ENCODE results near the gene KRTAP1-1.
"Not testable (repeated sequence)": the region's sequence is repeated elsewhere in the genome, so short reads cannot be mapped to it uniquely, and the experiment has no call there.

KRTAP1-1 gene

DNA sequence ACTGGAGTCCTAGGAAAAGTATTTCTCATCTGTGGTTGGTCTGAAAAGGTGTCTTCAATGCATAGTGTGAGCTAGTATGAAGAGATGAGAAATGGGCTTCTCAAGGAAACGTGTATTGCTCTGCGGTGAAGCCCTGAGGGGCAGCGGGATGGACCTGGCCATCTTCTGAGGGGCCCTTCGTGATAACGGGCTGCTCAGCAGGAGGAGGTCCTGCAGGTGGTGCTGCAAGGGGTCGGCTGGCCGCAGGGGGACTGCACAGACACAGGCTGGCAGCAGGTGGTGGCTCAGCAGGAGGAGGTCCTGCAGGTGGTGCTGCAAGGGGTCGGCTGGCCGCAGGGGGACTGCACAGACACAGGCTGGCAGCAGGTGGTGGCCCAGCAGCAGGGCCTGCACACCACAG lies 13.3 kb upstream of the KRTAP1-1 start:
- not testable (repeated sequence) for DNase-seq

GRCh38 chr17:41054025-41054424 lies 12.8 kb upstream of the KRTAP1-1 start:
- no peak for DNase-seq

DNA sequence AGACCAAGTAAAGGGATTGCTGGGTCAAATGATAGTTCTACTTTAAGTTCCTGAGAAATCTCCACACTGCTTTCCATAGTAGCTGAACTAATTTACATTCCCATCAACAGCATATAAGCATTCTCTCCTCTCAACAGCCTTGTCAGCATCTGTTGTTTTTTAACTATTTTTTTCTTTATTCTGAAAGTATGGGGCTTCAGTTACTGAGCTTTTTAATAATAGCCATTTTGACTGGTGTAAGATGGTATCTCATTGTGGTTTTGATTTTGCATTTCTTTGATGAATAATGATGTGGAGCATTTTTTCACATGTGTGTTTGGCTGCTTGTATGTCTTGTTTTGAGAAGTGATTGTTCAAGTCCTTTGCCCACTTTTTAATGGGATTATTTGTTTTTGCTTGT lies 11.3 kb upstream of the KRTAP1-1 start:
- DNase-seq = no peak

DNA sequence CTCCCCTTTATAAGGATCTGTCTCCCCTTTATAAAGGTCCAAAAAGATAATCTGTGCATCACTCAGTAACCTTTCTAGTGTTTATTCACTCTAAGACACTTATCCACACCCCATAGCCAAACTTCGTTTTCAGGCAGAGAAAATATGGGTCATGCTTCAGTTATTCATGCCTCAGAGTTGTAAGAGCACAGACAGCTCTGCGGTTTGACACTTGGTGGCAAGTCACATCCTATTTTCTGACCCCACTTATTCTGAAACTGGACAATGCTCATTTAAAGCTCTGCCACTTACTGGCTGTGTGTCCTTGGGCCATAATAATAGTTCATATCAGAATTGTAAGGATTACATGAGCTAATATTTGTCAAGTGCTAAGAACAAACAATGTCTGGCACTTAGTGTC lies 7.9 kb upstream of the KRTAP1-1 start:
- DNase-seq = no peak

- DNase-seq = no peak
Observed at GRCh38 chr17:41048441-41048840, 7.2 kb upstream of the KRTAP1-1 start.

DNA sequence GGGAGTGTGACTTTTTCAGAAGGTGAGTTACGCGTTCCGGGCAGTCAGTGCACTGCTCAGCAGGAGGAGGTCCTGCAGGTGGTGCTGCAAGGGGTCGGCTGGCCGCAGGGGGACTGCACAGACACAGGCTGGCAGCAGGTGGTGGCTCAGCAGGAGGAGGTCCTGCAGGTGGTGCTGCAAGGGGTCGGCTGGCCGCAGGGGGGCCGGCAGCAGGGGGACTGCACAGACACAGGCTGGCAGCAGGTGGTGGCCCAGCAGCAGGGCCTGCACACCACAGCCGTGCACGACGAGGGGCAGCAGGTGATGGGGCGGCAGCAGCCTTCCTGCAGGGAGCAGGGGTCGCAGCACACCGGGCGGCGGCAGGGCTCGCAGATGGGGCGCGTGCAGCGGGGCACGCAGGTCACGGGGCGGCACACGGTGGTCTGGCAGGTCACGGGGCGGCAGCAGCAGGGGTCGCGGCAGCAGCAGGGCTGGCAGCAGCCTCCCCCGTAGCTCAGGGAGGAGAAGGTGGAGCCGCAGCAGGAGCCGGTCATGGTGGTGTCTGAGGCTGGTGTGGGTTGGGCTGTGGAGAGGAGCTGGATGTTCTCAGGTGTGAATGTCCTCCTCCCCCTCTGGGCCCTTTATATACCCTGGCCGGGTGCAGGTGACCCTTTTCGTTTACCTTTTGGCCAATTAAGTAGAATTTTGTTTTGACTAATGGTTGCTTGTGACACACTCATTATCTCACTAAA lies 5.7 kb upstream of the KRTAP1-1 start, which contains the start of gene KRTAP2-1:
Gene KRTAP2-1 (minus strand): TSS at position 582 of the 731 bp plus-strand sequence. CDS start 49 bp downstream, at position 533.
- DNase-seq = not testable (repeated sequence)

DNA sequence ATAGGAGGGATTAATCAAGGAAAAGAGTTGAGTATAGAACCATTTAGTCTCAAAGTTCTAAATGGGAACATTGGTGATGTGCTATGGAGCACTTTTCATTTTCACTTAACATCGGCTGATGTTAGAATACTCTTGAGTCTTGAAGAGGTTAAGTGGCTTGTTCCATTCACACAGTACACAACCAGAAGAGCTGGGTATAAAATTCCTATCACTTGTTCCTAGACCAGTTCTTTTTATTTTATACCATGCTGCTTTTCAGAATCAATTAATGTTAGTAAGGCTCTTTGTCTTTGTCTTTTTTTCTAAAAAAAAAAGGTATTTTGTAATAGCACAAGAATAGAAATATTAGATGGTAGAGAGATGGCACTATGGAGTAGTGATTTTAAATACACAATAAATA lies 1.7 kb upstream of the KRTAP1-1 start:
- no peak for DNase-seq

DNA sequence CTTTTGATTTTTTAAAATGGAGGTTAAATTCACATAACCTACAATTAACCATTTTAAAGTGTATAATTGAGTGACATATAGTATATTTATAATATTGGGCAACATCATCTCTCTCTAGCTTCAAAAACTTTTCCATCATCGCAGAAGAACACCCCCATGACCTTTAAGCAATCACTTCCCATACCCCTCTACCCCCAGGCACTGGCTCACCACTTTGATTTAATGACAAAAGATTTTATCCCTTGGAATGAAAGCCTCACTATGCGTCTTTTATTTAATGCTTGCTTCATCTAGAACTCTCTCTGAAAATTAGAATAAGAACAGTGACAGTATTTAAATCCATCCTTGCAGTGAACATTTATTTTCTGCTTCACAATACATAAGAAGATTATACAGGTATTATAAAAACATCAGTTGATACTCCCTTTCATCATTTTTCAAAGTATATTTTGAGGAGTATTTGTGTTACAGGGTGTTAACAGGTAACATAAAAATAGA lies 3.3 kb downstream of the KRTAP1-1 start:
- DNase-seq = no peak

DNA sequence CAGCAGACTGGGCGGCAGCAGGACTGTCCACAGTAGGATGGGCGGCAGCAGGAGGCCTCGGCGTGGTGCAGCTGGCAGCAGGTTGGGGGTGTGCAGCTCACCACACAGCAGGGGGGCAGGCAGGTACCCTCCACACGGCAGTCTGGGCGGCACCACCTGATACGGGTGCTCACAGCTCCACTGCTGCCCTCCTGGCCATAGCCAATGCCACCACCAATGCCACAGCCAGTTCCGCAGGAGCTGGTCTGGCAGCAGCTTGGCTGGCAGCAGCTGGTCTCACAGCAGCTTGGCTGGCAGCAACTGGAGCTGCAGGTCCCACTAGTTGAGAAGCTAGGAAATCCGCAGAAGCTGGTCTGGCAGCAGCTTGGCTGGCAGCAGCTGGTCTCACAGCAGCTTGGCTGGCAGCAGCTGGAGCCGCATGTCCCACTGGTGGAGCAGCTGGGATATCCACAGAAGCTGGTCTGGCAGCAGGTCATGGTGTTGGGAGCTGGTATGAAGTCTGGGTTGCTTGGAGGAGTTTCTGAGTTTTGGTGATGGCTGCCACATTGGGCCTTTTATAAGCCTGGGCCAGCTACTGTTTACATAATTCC lies 6.8 kb downstream of the KRTAP1-1 start, which contains the start of gene KRTAP1-3:
Gene KRTAP1-3 (minus strand): TSS at position 529 of the 590 bp plus-strand sequence. CDS start 53 bp downstream, at position 476.
- DNase-seq = not testable (repeated sequence)

- DNase-seq = no peak
Observed at GRCh38 chr17:41029633-41030245, 11.5 kb downstream of the KRTAP1-1 start, which contains the start of gene KRTAP1-4. KRTAP1-4 (minus strand) TSS chr17:41030195; CDS start chr17:41030078, 117 bp downstream.

DNA sequence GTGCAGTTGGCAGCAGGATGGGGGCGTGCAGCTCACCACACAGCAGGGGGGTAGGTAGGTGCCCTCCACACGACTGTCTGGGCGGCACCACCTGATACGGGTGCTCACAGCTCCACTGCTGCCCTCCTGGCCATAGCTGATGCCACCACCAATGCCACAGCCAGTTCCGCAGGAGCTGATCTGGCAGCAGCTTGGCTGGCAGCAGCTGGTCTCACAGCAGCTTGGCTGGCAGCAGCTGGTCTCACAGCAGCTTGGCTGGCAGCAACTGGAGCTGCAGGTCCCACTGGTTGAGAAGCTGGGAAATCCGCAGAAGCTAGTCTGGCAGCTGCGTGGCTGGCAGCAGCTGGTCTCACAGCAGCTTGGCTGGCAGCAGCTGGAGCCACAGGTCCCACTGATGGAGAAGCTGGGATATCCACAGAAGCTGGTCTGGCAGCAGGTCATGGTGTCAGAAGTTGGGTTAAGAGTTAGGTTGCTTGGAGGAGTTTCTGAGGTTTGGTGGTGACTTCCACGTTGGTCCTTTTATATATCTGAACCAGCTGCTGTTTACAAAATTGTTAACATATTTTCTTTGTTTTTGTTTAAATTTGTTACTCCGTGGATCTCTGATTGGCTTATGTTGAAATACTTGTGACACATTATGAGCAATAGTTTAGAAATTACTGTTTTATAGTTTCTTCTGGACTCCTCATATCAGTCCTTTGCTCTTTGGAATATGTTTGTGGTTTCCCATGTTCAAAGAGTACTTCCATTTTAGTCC lies 14.4 kb downstream of the KRTAP1-1 start, which contains the start of gene KRTAP1-5:
Gene KRTAP1-5 (minus strand): TSS at position 494 of the 757 bp plus-strand sequence. CDS start 53 bp downstream, at position 441.
- DNase-seq = no peak

DNA sequence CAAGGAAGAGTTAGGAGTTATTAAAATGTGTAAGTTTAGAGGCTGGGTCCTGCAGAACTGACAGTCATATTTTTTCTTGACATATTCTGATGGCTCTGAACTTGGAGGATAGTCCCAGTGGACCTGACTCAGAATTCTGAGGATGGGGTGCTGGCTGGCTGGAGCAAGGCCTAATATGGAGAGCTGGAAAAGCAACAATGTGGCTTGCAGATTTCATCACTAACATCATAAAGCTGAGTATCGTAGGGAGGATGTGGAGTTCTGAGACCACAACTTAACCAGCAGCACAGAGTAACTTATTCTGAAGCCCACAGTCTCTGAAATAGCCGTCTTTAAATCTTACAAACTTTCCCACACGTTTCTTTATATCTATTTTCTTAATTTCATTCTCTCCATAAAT lies 16.6 kb downstream of the KRTAP1-1 start:
- no peak for DNase-seq

DNA sequence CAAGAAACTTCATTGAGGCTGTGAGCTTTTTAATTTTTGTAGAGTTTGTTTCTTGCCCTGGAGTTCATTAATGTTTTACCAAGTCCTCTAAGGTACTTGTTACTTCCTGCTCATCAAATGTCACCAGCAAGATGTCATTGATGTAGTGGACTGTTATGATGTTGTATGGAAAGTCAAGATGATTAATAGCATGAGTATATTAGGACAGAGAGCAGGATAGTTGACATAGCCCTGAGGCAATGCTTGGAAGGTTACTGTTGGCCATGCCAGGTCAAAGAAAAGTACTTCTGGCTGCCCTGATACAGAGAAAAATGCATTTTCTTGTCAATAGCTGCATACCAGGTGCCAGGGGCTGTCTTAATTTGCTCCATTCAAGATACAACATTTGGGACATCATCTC lies 20.9 kb downstream of the KRTAP1-1 start:
- no peak for DNase-seq

- no peak for DNase-seq
Observed at GRCh38 chr17:41019415-41019814, 21.8 kb downstream of the KRTAP1-1 start.

DNA sequence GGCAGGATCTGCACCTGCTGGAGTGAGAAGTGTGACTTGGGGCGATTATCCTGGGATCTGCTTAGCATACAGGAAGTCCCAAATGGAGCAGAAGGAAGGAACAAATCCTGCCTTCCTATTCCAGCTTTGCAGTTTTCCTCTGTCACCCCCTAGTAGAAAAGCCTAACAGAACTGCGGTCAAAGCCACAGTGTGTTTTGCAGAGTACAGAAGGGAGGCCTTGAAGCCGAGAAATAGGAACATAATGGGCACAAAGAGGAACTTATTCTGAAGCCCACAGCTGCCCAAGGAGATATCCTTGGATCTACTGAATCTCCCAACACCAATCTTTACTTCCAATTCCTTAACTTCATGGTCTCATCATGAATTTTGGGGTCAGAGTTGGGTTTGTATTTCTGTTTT lies 22.7 kb downstream of the KRTAP1-1 start:
- DNase-seq = no peak

DNA sequence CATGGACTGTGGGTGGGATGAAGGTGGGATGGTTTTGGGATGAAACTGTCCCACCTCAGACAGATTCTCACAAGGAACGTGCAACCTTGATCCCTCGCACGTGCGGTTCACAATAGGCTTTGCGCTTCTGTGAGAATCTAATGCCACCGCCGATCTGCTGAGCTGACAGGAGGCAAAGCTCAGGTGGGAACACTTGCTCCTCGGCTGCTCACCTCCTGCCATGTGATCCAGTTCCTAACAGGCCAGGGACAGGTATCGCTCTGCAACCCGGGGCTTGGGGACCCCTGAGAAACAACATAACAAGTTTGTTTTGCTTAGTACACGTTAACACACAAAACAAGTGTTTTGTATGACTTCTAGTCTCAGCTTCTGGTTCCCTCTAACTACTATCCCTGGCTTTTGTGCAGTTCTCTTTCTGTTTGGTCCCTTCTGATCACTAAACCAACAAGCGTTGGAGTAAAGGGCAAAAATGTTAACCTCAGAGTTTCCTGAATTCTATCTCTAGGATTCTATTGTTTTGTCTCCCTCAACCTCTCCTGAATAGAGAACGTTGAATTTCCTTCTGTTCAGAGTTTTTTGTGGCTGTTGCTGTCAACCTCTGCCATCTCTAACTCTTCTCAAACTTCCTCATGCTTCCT lies 24.6 kb downstream of the KRTAP1-1 start:
- DNase-seq = no peak

- no peak for DNase-seq
Observed at GRCh38 chr17:41015454-41015853, 25.8 kb downstream of the KRTAP1-1 start.

DNA sequence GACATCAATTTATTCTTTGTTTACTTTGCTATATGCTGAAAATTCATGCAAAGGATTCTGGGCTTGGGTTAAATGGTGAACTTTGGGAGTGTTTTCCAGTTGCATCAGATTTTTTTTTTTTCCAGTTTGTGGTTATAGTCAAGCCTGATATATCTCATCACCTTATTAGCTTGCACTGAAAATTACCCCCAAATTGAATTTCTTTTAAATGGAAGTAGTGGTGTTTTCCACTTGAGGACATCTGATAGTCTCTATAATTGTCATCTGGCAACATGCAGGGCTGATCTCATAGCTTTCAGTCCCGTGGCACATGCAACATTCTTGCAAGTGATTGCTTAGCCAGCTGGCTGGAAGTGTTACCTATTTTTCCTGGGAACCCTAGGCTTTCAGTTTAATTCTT lies 27.6 kb downstream of the KRTAP1-1 start:
- no peak for DNase-seq

GRCh38 chr17:41013181-41013580 lies 28.1 kb downstream of the KRTAP1-1 start:
- DNase-seq = no peak

GRCh38 chr17:41012326-41013120 lies 28.7 kb downstream of the KRTAP1-1 start:
- DNase-seq = no peak

GRCh38 chr17:41010441-41010840 lies 30.8 kb downstream of the KRTAP1-1 start:
- no peak for DNase-seq

All from activated CD4-positive, alpha-beta T cell treated with anti-CD3 and anti-CD28 coated beads for 1 hour (primary cell).